CD4-positive, alpha-beta T cell treated with Interleukin-2 at 100 ng/mL for 4 hours (primary cell): ENCODE measurements around the gene DMD.
"Not testable (repeated sequence)": the region's sequence is repeated elsewhere in the genome, so short reads cannot be mapped to it uniquely, and the experiment has no call there.

Source experiments
- DNase-seq: peaks from one replicate; pipeline ENCODE4 v3.0.0-alpha.2; 2020; ENCODE audit warnings: low spot score

The DMD gene

DNA sequence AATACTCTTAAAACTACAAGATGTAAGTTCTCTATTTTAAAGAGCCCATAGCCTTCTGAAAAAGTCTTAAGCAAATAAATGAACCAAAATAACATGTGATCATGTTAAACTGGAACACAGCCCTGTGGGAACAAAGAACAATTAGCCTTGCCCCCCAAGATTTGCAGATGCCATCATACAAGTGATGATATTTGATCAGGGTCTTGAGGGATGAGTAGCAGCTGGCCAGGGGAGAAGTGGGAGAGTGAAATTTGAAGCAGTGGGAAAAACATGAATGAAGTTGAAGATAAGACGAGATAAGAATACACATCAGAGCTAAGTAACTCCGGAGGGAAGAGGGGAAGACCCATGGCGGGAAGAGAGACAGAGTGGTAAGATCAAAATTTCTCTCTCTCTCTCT is 1689.4 kb downstream of the DMD start:
- DNase-seq: no peak

DNA sequence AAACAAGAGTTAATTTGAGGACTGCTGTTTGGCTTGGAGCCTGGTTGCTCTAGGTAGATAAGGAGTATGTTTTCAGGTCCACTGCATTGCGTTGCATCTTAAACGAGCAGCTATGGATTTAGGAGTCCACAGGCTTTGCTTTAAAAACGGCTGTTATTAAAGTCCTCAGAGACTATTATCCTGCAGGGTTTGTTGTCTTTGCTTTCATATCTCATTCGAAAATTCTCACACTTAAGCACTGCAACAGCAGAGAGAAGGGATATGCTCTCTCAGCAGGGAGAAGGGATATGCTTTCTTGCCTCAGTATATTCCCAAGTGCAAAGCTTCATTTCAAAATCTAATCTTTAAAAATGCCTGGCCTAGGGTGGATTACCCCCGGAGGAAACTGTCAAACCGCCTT is 1694.8 kb downstream of the DMD start:
- no peak for DNase-seq

DNA sequence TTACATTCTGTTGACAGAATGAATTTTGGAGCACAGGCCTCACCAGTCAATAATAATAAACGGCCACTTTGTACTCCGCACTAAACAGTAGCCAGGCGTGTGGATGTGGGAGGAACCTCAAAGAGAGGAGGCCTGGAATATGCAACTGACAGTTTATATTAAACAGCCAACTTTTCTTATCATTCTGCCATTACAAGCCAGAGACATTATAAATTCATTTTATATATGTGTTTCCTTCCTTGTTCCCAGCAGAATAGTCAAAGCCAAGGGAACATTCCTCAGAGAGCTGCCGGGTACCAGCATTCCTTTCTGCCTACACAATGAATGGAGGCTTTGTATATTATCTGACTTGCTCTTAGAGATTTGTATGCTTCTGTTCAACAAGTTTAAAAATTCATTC is 1703.0 kb downstream of the DMD start:
- no peak for DNase-seq

DNA sequence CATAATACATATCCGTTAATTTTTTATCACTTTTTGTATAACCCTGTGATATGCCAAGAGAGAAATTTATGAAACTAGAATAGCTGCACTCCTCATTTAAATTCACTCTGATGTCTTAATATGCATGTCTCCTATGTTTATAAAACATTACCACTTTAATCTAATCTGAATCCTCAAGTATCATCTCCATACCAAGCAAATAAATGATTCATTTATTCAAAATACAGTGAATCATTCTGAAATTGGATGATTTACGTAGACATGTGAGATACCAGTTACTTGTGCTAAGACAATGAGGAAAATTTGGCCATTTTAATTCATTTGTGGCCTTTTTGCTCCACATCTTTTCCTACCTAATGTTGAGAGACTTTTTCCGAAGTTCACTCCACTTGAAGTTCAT is 1704.4 kb downstream of the DMD start:
- no peak for DNase-seq

DNA sequence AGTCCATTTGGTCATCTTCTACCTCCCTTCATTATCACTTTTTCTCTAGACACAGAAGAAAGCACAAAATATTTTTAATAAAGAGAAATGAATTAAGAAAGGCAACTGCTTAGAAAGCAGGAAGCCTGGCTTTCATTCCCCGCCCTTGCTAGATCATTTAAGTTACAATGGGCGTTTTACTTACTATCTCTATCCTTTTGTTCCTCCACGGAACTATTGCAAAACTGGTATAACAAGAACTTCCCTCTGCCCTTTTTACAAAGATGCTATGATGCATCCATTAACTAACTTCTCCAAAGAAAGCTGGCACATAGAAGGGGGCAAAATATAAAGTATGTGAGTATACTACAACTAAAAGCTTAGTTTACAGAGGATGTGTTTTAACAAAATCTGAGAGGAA is 1705.0 kb downstream of the DMD start:
- DNase-seq: no peak

GRCh38 chrX:31500921-31501320 is 1710.4 kb downstream of the DMD start:
- no peak for DNase-seq

- DNase-seq: no peak
Observed at GRCh38 chrX:31499109-31499508, 1712.2 kb downstream of the DMD start.

- no peak for DNase-seq
Observed at GRCh38 chrX:31497086-31497485, 1714.3 kb downstream of the DMD start.

DNA sequence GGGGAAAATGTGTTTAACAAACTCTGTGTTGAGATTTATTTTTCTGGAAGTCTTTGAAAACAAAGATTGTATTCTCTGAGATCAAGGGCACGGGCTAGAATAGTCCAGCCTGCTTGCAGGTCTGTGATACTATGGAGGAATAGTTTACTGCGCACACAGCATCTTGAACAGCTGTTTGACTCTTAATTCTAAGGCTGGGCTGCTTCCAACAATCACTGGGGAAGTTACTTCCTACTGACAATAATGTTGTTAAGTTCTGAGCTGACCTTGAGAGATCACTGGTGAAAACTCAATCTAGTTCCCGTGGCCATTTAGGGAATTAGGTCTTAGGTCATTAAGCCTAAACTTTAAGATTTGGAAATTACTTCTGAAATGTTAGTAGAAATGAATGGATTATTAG is 1723.4 kb downstream of the DMD start:
- no peak for DNase-seq

DNA sequence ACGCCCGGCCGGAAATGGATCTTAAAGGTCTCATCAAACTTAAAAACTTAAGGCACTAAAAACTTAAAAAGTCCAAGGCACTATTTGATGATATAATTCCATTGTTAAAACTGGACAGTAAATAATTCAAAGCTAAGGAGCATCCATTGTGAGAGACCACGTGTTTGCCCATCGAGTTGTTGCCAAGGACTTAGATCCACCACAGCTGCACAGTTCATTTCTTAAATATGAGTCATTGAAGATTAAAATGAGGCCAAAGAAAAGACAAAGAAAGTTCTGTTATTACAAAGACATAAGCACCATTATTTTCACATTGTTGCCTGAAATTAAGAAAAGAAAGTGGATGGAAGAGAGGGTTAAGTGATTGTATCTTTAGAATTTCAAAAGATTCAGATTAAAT is 1728.0 kb downstream of the DMD start:
- no peak for DNase-seq

DNA sequence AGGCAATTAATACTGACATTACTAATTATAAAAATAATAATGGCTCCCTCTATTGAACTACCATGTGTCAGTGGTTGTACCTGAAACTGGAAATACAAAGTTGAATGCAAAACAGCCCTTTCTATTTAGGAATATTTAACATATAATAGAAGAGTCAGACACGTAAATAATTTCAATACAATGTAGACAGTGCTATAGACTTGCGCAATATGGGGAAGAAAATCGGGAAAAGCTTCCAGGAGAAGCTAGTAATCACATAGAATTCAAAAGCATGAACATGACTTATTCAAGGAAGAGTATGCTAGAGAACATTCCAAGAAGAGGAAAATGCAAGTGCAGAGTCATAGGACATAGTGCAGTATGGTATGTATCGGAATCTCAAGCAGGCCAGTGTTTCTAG is 1730.7 kb downstream of the DMD start:
- DNase-seq: no peak

DNA sequence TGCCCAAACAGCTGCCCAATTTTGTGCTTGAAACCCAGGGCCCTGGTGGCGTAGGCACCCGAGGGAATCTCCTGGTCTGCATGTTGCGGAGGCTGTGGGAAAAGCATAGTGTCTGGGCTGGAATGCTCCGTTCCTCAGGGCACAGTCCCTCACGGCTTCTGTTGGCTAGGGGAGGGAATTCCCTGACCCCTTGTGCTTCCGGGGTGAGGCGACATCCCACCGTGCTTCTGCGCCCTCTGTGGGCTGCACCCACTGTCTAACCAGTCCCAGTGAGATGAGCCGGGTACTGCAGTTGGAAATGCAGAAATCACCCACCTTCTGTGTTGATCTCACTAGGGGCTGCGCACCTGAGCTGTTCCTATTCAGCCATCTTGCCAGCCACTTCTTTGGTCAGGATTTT is 1740.1 kb downstream of the DMD start:
- DNase-seq: no peak

GRCh38 chrX:31470753-31471152 is 1740.6 kb downstream of the DMD start:
- DNase-seq: not testable (repeated sequence)

GRCh38 chrX:31464306-31464915 is 1746.9 kb downstream of the DMD start:
- DNase-seq: no peak

- no peak for DNase-seq
Observed at GRCh38 chrX:31461266-31461665, 1750.1 kb downstream of the DMD start.

DNA sequence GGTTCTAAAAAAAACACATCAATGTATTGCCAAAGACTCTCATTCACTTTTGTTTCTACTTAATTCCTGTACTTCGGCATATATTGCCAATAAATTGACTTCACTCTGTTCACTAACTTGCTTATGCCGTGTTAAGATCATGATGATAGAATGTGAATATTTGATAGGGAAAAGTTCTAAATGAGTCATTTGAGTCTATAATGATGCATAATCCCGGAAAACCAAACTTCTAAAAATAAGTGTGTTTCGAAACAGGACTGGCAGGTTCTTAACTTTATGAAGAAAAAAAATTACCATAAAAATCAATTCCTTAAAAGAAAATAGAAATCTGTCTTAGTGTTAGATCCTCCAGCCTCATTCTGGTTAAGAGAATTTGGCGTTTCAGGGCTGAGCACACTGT is 1752.0 kb downstream of the DMD start:
- no peak for DNase-seq

DNA sequence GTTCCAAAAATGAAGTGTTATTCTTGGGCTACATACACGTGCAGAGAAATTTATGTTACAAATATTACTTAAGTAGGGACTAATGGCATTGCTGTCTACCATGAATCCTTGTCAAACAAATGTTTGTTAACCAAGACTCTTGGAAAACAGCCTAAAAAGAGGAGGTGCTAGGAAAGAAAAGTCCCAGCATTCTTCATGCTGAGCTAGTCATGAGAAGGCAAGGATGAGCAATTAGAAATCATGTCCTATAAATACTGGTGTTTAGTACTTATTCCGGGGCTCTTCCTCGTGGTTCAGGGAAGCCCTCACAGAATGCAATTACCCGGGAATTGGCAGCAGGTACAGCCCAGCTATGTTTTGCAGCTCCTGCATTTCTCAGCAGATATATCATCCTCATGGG is 1761.4 kb downstream of the DMD start:
- no peak for DNase-seq

- no peak for DNase-seq
Observed at GRCh38 chrX:31449081-31449480, 1762.3 kb downstream of the DMD start.

DNA sequence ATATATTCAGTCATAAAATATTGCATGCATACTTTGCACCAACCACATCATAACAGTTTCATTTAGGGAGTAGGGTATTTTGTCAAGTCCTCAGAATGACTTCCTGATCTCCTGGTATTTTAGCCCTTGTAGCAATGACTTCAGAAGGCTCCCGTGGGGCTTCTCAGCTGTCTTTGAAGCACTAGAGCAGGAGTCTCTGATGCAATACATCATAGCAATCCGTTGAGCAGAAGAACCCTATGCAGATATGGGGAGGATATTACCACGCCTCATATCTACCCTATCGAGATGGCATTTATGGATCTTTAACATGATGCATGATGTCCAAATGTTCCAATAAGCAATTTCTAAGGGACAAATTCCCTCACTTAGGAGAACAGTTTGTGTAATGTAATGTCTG is 1765.8 kb downstream of the DMD start:
- no peak for DNase-seq

GRCh38 chrX:31443654-31444053 is 1767.7 kb downstream of the DMD start:
- DNase-seq: no peak

- DNase-seq: no peak
Observed at GRCh38 chrX:31440546-31440945, 1770.8 kb downstream of the DMD start.

DNA sequence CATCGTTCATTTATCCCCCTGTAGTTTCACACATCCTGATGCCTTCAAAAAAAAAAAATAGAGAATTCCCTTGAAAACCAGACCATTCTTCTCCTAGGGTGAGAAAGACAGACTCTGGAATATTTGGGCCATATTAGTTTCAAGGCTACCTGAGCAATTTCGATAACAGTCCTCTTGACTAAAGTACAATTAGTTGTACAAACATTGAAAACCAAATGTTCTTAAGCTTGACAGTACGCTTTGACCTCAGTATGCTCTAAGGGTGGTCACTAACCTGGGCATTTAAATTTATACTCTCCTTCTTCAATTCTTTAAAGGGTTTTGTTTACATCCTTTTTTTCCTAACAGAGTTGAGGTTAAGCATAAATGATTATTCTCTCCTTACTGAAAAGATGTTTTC is 1774.9 kb downstream of the DMD start:
- no peak for DNase-seq

- no peak for DNase-seq
Observed at GRCh38 chrX:31435592-31435991, 1775.8 kb downstream of the DMD start.

- no peak for DNase-seq
Observed at GRCh38 chrX:31433856-31434255, 1777.5 kb downstream of the DMD start.

DNA sequence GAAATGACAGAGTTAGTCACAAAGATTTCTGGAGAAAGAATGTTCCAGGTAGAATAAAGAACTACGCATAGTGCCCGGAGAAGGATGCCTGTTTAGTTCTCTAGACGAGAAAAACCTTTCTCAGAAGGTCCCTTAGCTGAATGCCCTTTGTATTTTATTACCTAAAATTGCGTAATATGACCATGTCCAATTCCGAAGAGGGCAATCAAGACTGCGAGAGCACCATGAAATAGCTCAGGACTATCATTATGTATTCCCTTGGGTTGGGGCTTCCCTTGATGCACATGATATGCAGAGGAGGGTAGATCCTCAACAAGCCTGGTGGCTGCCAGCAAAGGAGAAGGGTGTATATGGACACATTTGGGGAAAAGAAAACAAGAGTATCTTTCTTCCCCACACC is 1781.4 kb downstream of the DMD start:
- no peak for DNase-seq
